ENCODE data around the gene ELF5. TPM values are rescaled to one million over a fixed set of nuclear protein-coding genes. Genes with fewer than 3 reads are reported as not detected.

The ELF5 gene
- total and polyA plus RNA-seq, 2 donors (not counting 3 experiments of a cell fraction or from before 2014, with no cell fraction given) = not detected

DNA sequence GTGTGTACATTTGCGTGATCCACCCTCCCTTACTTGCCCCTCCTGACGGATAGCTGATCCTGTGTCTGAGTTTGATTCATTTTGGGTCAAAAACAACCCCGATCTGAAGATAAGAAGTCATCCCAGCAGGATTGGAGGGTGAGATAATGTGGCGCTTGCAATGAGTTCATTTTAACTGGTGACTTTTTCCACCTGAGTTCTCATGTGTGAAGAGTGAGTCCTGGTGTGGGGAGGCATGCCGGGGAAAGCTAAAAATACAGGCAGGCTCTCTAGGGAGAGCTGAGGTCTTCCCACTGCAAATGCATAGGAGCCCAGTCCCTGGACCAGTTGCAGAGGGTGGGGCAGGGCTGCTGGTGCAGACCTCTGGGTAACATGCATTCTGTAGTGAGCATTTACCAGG, 35.7 kb upstream of the ELF5 start:
- FAIRE-seq (no peak), DNase-seq (ENCODE audit: low read depth, low spot score) (no peak)
- Histone ChIP-seq H3K79me2 (ENCODE audit: control insufficient read depth, insufficient read depth, low read length) (no peaks in the 10 kb centered on the region), H3K27me3 (ENCODE audit: control insufficient read depth in 2 of 2, insufficient read depth in 2 of 2, low read length in 2 of 2) (peaks cover 0 to 6% of the 10 kb centered on the region in 2 experiments), H2AFZ (ENCODE audit: low read depth, low read length) (no peak overlapping the region), H3K4me1 (ENCODE audit: control insufficient read depth, extremely low read depth, insufficient read depth, low read length) (no peaks in the 10 kb centered on the region), H3K9me3 (replicated peaks; ENCODE audit: control insufficient read depth, insufficient read depth, low read length) (no peaks in the 10 kb centered on the region), H3K36me3 (ENCODE audit: control insufficient read depth in 2 of 2, extremely low read depth in 1 of 2, insufficient read depth in 2 of 2, low read length in 2 of 2) (no peaks in the 10 kb centered on the region), H3K4me2 (ENCODE audit: insufficient read depth, low read length) (no peak overlapping the region), H3K9me1 (replicated peaks; ENCODE audit: control insufficient read depth, extremely low read depth, insufficient read depth, low read length) (no peaks in the 10 kb centered on the region), H3K27ac (ENCODE audit: insufficient read depth, low read depth, low read length) (no peak overlapping the region), H3K4me3 (replicated peaks in 1 of 3; ENCODE audit: insufficient read depth in 1 of 3, low read depth in 1 of 3, low read length in 3 of 3) (no peak overlapping the region), H3K9ac (replicated peaks; ENCODE audit: extremely low read depth, insufficient read depth, low read length) (no peak overlapping the region), H4K20me1 (replicated peaks; ENCODE audit: control insufficient read depth, extremely low read depth, insufficient read depth, low read length) (no peaks in the 10 kb centered on the region)
- TF ChIP-seq POLR2AphosphoS5 (IDR thresholded peaks at IDR 0.05; ENCODE audit: insufficient read depth, low read depth, low read length) = no peak
- POLR2A ChIA-PET = no interaction called here
- intact Hi-C loops (cut with micrococcal nuclease) = no loop called here
- dilution Hi-C loops (cut with MboI; ENCODE audit: extremely low pct_ligation_motif_present, low sequenced_read_pairs) = no loop called here
- BruUV-seq (replicated peaks) = no TSS peak
- CTCF ChIA-PET = interaction anchor here (1.3 kb wide), 1 partner anchor 17 kb away, joined by 3 read pairs; no protein-coding TSS in a partner anchor

DNA sequence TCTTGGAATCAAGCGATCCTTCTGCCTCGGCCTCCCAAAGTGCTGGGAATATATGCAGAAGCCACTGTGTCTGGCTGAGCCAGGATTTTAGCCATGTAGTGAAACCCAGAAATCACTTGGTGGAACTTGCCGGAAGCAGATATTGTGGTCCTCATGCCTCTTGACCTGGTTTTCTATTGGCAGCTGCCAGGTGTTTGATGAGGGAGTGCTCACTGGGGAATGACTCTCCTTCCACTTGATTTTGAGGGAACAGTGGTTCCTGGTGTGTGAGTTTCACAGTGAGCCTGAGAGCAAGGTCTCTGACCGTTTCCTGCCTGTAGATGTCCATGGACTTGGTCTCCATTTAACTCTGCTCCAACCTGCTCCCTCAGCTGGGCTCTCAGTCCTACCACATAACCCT, 34.7 kb upstream of the ELF5 start:
- Histone ChIP-seq H4K20me1 (replicated peaks; ENCODE audit: control insufficient read depth, extremely low read depth, insufficient read depth, low read length) (no peaks in the 10 kb centered on the region), H3K27ac (ENCODE audit: insufficient read depth, low read depth, low read length) (no peak overlapping the region), H3K9me1 (replicated peaks; ENCODE audit: control insufficient read depth, extremely low read depth, insufficient read depth, low read length) (no peaks in the 10 kb centered on the region), H3K36me3 (ENCODE audit: control insufficient read depth in 2 of 2, extremely low read depth in 1 of 2, insufficient read depth in 2 of 2, low read length in 2 of 2) (no peaks in the 10 kb centered on the region), H3K4me3 (replicated peaks in 1 of 3; ENCODE audit: insufficient read depth in 1 of 3, low read depth in 1 of 3, low read length in 3 of 3) (no peak overlapping the region), H3K4me2 (ENCODE audit: insufficient read depth, low read length) (no peak overlapping the region), H3K79me2 (ENCODE audit: control insufficient read depth, insufficient read depth, low read length) (no peaks in the 10 kb centered on the region), H3K27me3 (ENCODE audit: control insufficient read depth in 2 of 2, insufficient read depth in 2 of 2, low read length in 2 of 2) (peaks cover 0 to 6% of the 10 kb centered on the region in 2 experiments), H3K4me1 (ENCODE audit: control insufficient read depth, extremely low read depth, insufficient read depth, low read length) (no peaks in the 10 kb centered on the region), H3K9me3 (replicated peaks; ENCODE audit: control insufficient read depth, insufficient read depth, low read length) (no peaks in the 10 kb centered on the region), H2AFZ (ENCODE audit: low read depth, low read length) (no peak overlapping the region), H3K9ac (replicated peaks; ENCODE audit: extremely low read depth, insufficient read depth, low read length) (no peak overlapping the region)
- dilution Hi-C loops (cut with MboI; ENCODE audit: extremely low pct_ligation_motif_present, low sequenced_read_pairs) (no loop called here), intact Hi-C loops (cut with micrococcal nuclease) (no loop called here)
- CTCF ChIA-PET = no interaction called here
- DNase-seq (ENCODE audit: low read depth, low spot score) (no peak), FAIRE-seq (no peak)
- POLR2A ChIA-PET = no interaction called here
- no TSS peak for BruUV-seq (replicated peaks)
- TF ChIP-seq JUN (IDR thresholded peaks at IDR 0.05; ENCODE audit: borderline replicate concordance, insufficient read depth, insufficient read length, low read depth) = no peak
- TF ChIP-seq, protein P1, sequence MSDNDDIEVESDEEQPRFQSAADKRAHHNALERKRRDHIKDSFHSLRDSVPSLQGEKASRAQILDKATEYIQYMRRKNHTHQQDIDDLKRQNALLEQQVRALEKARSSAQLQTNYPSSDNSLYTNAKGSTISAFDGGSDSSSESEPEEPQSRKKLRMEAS (IDR thresholded peaks at IDR 0.05; ENCODE audit: insufficient read depth, insufficient read length) = no peak
- no peak for TF ChIP-seq MYC (IDR thresholded peaks at IDR 0.05; ENCODE audit: low read depth, low read length)
- no peak for TF ChIP-seq POLR2A (IDR thresholded peaks at IDR 0.05; ENCODE audit: low read depth, low read length)
- no peak for TF ChIP-seq GATA2 (IDR thresholded peaks at IDR 0.05; ENCODE audit: insufficient read depth, insufficient read length, low read depth, low read length)
- no peak for TF ChIP-seq POLR2AphosphoS5 (IDR thresholded peaks at IDR 0.05; ENCODE audit: insufficient read depth, low read depth, low read length)

Measured in endothelial cell of umbilical vein (primary cell).